Measurements from ENCODE around the gene NLN. TPM values are rescaled to one million over a fixed set of nuclear protein-coding genes. Genes with fewer than 3 reads are reported as not detected.

NLN gene
- total and polyA plus RNA-seq, 12 donors = 1.5 to 17.4 (median 13.4) TPM

DNA sequence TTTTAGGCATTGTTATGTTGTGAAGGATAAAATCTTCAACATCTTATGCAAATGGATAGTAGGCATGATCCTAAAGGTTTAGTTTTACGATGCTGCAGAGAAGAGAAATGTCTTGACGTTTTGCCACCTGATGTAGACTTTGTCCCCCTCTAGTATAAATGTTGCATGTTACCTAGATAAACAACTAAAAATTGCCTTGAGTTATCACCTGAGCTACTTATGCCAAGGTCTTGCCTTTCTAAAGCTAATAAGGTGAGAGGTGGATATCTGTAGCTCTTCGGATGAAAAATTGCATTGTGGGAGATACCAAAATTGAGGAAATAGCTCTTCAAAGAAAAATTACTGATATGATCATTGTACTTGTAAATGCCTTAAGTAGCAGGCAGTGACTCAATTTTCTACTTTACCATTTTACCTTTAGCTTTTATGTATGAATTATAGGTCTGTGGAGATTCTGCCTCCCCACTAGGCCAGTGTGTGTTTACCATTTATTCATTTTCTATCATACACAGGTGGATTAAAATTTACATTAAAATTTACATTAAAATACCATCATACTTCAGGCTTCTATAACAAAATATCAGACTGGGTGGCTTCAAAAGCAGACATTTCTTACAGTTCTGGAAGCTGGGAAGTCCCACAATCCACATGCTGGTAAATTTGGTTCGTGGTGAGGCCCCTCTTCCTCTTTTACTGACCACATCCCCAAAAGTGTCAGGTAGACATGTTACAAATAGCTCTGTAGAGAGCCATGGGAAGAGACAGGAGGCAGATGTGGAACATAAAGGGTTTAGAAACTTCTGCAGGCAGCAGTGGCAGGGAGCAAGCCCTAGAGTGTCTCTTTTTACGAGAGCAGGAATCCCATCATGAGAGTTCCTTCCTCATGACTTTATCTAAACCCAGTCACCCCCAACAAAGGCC, 103.7 kb downstream of the NLN start:
- DNase-seq = no peak
- no peak overlapping the region for H3K4me3 ChIP-seq
- peaks cover 0 to 14% (median 0%) of the 10 kb centered on the region in 9 donors for H3K4me1 ChIP-seq
- H3K9me3 ChIP-seq = no peaks in the 10 kb centered on the region
- H3K36me3 ChIP-seq = peaks cover 0 to 13% (median 0%) of the 10 kb centered on the region in 9 donors
- H3K27me3 ChIP-seq = no peaks in the 10 kb centered on the region
- intact Hi-C loops (cut with DNase I) = no loop called here
- 86 to 89% methylated on average over 5 of the region's 5 CpGs for WGBS, 2 donors
- ATAC-seq = no peak
- no peak overlapping the region for H3K27ac ChIP-seq
- TF ChIP-seq, protein P1, sequence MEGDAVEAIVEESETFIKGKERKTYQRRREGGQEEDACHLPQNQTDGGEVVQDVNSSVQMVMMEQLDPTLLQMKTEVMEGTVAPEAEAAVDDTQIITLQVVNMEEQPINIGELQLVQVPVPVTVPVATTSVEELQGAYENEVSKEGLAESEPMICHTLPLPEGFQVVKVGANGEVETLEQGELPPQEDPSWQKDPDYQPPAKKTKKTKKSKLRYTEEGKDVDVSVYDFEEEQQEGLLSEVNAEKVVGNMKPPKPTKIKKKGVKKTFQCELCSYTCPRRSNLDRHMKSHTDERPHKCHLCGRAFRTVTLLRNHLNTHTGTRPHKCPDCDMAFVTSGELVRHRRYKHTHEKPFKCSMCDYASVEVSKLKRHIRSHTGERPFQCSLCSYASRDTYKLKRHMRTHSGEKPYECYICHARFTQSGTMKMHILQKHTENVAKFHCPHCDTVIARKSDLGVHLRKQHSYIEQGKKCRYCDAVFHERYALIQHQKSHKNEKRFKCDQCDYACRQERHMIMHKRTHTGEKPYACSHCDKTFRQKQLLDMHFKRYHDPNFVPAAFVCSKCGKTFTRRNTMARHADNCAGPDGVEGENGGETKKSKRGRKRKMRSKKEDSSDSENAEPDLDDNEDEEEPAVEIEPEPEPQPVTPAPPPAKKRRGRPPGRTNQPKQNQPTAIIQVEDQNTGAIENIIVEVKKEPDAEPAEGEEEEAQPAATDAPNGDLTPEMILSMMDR (IDR thresholded peaks at IDR 0.05) = no peak

DNA sequence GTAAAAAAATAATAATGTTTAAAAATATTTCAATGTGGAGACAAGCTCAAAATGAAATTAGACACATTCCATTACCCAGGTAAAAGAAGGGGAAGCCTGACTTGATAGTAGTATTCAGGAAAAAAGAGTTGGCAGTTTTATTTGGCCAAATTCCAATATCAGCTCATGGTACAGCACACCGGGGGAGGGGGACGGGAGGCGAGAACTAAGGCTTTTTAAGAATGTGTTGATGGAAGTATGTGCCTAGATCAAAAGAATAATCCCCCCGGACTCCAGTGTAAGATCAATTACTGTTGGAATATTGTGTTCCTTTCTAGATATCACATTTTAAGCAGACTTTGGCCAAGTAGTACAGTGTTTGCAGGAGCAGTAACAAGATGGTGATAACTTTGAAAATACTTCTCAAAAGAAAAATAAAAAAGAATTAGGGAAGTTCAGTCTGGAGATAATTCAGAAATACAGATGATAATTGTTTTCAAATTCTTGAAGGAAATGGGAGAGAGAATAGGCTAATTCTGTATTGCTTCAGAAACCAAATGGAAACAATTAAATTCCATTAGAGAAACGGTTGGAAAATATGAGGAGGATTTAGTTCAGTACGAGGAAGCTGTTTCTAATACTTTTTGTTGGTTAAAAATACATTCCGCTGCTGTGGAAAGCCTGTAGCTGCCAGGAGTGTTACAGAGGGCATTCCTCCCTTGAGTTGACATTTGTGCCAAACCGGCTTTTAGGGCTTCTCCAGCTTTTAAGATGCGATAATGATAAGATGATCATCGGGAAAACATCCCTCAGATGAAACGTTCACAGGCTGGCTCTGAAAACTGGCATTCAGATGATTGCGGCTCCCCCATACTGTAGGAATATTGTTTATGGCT, 106.3 kb downstream of the NLN start:
- intact Hi-C loops (cut with DNase I) = no loop called here
- DNase-seq (no peak), ATAC-seq (no peak)
- 53 to 62% methylated on average over 12 of the region's 12 CpGs for WGBS, 2 donors
- TF ChIP-seq, protein P1 (IDR thresholded peaks at IDR 0.05) = no peak
- peaks cover 0 to 4% (median 0%) of the 10 kb centered on the region in 9 donors for H3K36me3 ChIP-seq
- H3K9me3 ChIP-seq = no peaks in the 10 kb centered on the region
- H3K4me3 ChIP-seq = no peak overlapping the region
- no peak overlapping the region for H3K27ac ChIP-seq
- H3K4me1 ChIP-seq = peaks cover 0 to 8% (median 0%) of the 10 kb centered on the region in 9 donors
- H3K27me3 ChIP-seq = no peaks in the 10 kb centered on the region

DNA sequence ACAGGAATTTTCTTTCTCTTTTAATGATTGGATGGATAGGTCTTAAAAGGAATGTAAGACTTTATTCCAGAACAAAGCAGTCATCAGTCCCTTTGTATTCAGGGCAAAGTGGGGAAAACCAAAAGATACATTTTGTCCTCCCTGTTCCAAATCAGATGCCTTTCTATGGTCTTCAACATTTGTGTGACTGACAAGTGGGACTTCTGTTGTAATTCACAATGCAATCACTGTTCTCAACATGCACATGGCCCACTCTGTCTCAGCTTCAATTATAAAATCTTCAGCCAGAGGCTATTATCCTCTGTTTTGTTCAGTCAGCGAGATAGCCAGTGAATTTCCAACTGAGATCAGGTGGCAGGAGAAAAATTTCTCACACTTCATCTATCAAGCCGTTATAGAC, 108.9 kb downstream of the NLN start:
- Histone ChIP-seq H3K4me3 (no peak overlapping the region), H3K4me1 (peaks cover 0 to 6% (median 0%) of the 10 kb centered on the region in 9 donors), H3K9me3 (no peaks in the 10 kb centered on the region), H3K27me3 (no peaks in the 10 kb centered on the region), H3K36me3 (no peaks in the 10 kb centered on the region), H3K27ac (no peak overlapping the region)
- intact Hi-C loops (cut with DNase I) = no loop called here
- 75 to 78% methylated on average over 2 of the region's 2 CpGs for whole genome bisulfite sequencing, 2 donors
- DNase-seq = no peak
- no peak for ATAC-seq
- TF ChIP-seq, protein P1 (IDR thresholded peaks at IDR 0.05) = no peak

DNA sequence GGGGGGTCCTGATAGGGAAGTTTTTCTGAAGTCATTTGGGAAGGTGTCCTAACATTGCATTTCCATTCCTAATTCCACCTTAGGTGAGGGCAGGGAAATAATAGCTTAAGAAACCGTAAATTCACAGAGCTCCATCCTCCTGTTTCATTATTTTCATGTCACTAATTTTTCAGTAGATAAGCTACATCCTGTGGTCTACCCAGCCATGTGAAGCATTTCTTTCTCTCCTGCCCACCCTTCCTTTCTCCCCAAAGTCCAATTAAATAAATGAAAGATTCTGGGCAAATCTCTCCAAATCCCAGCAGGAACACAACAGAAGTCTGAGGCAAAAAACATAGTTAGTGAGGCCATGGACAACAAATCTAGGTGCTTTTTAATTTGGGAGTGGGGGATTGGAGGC, 109.3 kb downstream of the NLN start:
- ATAC-seq (no peak), DNase-seq (no peak)
- Histone ChIP-seq H3K36me3 (no peaks in the 10 kb centered on the region), H3K27ac (no peak overlapping the region), H3K9me3 (no peaks in the 10 kb centered on the region), H3K4me3 (no peak overlapping the region), H3K4me1 (peaks cover 0 to 6% (median 0%) of the 10 kb centered on the region in 9 donors), H3K27me3 (no peaks in the 10 kb centered on the region)
- intact Hi-C loops (cut with DNase I) = no loop called here
- WGBS, 2 donors = 29 to 85% methylated on average over 1 of the region's 1 CpG
- TF ChIP-seq, protein P1 (IDR thresholded peaks at IDR 0.05) = no peak
